ENCODE measurements around the gene OR2T10. TPM values are rescaled to one million over a fixed set of nuclear protein-coding genes. Genes with fewer than 3 reads are reported as not detected.

Gene OR2T10
- polyA plus RNA-seq, 1 donor from 2014 or later: not detected

DNA sequence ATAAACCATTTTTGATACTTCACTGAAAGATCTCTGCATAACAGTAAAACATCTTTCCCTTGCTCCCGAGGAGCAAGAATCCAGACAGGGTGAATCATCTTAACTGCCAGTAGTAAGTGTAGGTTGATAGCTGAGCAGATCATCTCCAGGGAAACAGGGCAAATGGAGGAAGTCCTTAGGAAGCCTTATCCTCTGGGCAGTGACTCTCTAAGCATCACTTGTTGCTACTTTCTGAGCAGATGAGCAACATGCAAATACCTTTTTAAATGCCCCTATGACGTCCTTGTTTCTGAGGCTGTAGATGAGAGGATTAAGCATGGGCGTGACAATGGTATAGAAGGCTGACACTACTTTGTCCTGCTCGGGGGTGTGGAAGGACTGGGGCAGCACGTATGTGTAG is 28.5 kb upstream of the OR2T10 start:
- H3K4me3 ChIP-seq (ENCODE audit: low read length): no peak overlapping the region
- H3K9me3 ChIP-seq (ENCODE audit: low read length): peaks cover 6% of the 10 kb centered on the region
- no peaks in the 10 kb centered on the region for H3K27me3 ChIP-seq (ENCODE audit: insufficient read depth, low read depth, low read length)
- no peaks in the 10 kb centered on the region for H4K20me1 ChIP-seq (ENCODE audit: insufficient read depth)
- H2AFZ ChIP-seq (ENCODE audit: low read depth, low read length): no peak overlapping the region
- no peak overlapping the region for H3K27ac ChIP-seq (ENCODE audit: low read length)
- no peak overlapping the region for H3K4me2 ChIP-seq (ENCODE audit: low read length)
- no peaks in the 10 kb centered on the region for H3K9me2 ChIP-seq (ENCODE audit: insufficient read depth, low read length)
- H3K79me2 ChIP-seq (replicated peaks; ENCODE audit: insufficient read depth, low read length): no peaks in the 10 kb centered on the region
- no peak overlapping the region for H3K9ac ChIP-seq (ENCODE audit: low read length)
- H3K36me3 ChIP-seq (ENCODE audit: insufficient read depth, low read length): no peaks in the 10 kb centered on the region
- TF ChIP-seq SMC3 (conservative IDR thresholded peaks at IDR 0.05; ENCODE audit: poor library complexity) (no peak), POLR2AphosphoS5 (IDR thresholded peaks at IDR 0.05) (no peak), EZH2 (IDR thresholded peaks at IDR 0.05; ENCODE audit: borderline replicate concordance, insufficient read depth, low read length, poor library complexity, severe bottlenecking) (no peak), EP300 (conservative IDR thresholded peaks at IDR 0.05; ENCODE audit: poor library complexity, severe bottlenecking) (no peak), MXI1 (conservative IDR thresholded peaks at IDR 0.05; ENCODE audit: poor library complexity, severe bottlenecking) (no peak), RAD21 (conservative IDR thresholded peaks at IDR 0.05) (no peak), TAF1 (IDR thresholded peaks at IDR 0.05; ENCODE audit: low read depth) (no peak)
- TF ChIP-seq, protein P1, sequence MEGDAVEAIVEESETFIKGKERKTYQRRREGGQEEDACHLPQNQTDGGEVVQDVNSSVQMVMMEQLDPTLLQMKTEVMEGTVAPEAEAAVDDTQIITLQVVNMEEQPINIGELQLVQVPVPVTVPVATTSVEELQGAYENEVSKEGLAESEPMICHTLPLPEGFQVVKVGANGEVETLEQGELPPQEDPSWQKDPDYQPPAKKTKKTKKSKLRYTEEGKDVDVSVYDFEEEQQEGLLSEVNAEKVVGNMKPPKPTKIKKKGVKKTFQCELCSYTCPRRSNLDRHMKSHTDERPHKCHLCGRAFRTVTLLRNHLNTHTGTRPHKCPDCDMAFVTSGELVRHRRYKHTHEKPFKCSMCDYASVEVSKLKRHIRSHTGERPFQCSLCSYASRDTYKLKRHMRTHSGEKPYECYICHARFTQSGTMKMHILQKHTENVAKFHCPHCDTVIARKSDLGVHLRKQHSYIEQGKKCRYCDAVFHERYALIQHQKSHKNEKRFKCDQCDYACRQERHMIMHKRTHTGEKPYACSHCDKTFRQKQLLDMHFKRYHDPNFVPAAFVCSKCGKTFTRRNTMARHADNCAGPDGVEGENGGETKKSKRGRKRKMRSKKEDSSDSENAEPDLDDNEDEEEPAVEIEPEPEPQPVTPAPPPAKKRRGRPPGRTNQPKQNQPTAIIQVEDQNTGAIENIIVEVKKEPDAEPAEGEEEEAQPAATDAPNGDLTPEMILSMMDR (IDR thresholded peaks at IDR 0.05; ENCODE audit: poor library complexity, severe bottlenecking): no peak
- TF ChIP-seq, protein P2, sequence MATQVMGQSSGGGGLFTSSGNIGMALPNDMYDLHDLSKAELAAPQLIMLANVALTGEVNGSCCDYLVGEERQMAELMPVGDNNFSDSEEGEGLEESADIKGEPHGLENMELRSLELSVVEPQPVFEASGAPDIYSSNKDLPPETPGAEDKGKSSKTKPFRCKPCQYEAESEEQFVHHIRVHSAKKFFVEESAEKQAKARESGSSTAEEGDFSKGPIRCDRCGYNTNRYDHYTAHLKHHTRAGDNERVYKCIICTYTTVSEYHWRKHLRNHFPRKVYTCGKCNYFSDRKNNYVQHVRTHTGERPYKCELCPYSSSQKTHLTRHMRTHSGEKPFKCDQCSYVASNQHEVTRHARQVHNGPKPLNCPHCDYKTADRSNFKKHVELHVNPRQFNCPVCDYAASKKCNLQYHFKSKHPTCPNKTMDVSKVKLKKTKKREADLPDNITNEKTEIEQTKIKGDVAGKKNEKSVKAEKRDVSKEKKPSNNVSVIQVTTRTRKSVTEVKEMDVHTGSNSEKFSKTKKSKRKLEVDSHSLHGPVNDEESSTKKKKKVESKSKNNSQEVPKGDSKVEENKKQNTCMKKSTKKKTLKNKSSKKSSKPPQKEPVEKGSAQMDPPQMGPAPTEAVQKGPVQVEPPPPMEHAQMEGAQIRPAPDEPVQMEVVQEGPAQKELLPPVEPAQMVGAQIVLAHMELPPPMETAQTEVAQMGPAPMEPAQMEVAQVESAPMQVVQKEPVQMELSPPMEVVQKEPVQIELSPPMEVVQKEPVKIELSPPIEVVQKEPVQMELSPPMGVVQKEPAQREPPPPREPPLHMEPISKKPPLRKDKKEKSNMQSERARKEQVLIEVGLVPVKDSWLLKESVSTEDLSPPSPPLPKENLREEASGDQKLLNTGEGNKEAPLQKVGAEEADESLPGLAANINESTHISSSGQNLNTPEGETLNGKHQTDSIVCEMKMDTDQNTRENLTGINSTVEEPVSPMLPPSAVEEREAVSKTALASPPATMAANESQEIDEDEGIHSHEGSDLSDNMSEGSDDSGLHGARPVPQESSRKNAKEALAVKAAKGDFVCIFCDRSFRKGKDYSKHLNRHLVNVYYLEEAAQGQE (IDR thresholded peaks at IDR 0.05; ENCODE audit: borderline replicate concordance): no peak
- no peaks in the 10 kb centered on the region for H3F3A ChIP-seq (ENCODE audit: insufficient read depth, low read length, poor library complexity, severe bottlenecking)

GRCh38 chr1:248625166-248625565 is 27.7 kb upstream of the OR2T10 start:
- H3K79me2 ChIP-seq (replicated peaks; ENCODE audit: insufficient read depth, low read length): no peaks in the 10 kb centered on the region
- peaks cover 6% of the 10 kb centered on the region for H3K9me3 ChIP-seq (ENCODE audit: low read length)
- no peaks in the 10 kb centered on the region for H3K9me2 ChIP-seq (ENCODE audit: insufficient read depth, low read length)
- no peaks in the 10 kb centered on the region for H3K36me3 ChIP-seq (ENCODE audit: insufficient read depth, low read length)
- H3K4me3 ChIP-seq (ENCODE audit: low read length): no peak overlapping the region
- H4K20me1 ChIP-seq (ENCODE audit: insufficient read depth): no peaks in the 10 kb centered on the region
- H3K27me3 ChIP-seq (ENCODE audit: insufficient read depth, low read depth, low read length): no peaks in the 10 kb centered on the region
- TF ChIP-seq TAF1 (IDR thresholded peaks at IDR 0.05; ENCODE audit: low read depth) (no peak), MXI1 (conservative IDR thresholded peaks at IDR 0.05; ENCODE audit: poor library complexity, severe bottlenecking) (no peak), POLR2AphosphoS5 (IDR thresholded peaks at IDR 0.05) (no peak), EZH2 (IDR thresholded peaks at IDR 0.05; ENCODE audit: borderline replicate concordance, insufficient read depth, low read length, poor library complexity, severe bottlenecking) (no peak), EP300 (conservative IDR thresholded peaks at IDR 0.05; ENCODE audit: poor library complexity, severe bottlenecking) (no peak), RAD21 (conservative IDR thresholded peaks at IDR 0.05) (no peak), SMC3 (conservative IDR thresholded peaks at IDR 0.05; ENCODE audit: poor library complexity) (no peak)
- TF ChIP-seq, protein P1 (IDR thresholded peaks at IDR 0.05; ENCODE audit: poor library complexity, severe bottlenecking): no peak
- TF ChIP-seq, protein P2 (IDR thresholded peaks at IDR 0.05; ENCODE audit: borderline replicate concordance): no peak
- H3F3A ChIP-seq (ENCODE audit: insufficient read depth, low read length, poor library complexity, severe bottlenecking): no peaks in the 10 kb centered on the region
- H3K9ac ChIP-seq (ENCODE audit: low read length): no peak overlapping the region
- H3K4me2 ChIP-seq (ENCODE audit: low read length): no peak overlapping the region
- no peak overlapping the region for H3K27ac ChIP-seq (ENCODE audit: low read length)
- no peak overlapping the region for H2AFZ ChIP-seq (ENCODE audit: low read depth, low read length)
